Iris pigment epithelial cell (primary cell): ENCODE data around the gene PROSER3.

Source experiments
- DNase-seq: peaks from one replicate; pipeline ENCODE4 v3.0.0-alpha.2; 2011; ENCODE audit warnings: low read depth

Gene PROSER3

DNA sequence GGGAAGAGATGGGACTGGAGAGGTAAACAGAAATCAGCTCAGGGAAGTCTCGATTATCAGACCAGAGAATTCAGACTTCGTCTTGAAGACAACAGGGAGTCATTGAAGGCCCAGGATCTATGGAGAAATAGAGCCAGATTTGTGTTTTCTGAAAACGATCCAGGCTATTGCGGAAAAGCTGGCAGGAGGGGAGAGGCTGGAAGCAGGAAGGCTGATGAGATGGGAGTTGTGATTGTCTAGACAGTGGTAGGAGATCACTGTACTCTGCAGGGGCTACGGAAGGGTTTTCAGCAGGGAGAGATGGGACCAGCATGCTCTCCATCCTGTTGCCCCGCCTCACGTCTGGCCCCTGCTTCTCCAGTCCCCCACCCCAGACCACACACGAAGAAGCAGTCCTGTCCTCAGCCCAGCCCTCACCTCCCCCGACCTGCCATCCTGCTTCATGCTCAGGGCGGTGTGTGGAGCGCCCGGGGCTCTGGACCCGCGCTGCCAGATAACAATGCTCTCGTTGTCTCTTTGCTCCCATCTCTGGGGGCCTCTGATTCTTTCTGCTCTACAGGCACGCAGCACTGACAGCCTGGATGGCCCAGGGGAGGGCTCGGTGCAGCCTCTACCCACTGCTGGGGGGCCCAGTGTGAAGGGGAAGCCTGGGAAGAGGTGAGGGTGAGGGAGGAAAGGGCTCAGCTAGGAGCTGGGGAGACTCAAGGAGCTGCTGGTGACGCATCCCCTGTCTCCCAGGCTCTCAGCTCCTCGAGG lies 19.3 kb downstream of the PROSER3 start:
- no peak for DNase-seq

DNA sequence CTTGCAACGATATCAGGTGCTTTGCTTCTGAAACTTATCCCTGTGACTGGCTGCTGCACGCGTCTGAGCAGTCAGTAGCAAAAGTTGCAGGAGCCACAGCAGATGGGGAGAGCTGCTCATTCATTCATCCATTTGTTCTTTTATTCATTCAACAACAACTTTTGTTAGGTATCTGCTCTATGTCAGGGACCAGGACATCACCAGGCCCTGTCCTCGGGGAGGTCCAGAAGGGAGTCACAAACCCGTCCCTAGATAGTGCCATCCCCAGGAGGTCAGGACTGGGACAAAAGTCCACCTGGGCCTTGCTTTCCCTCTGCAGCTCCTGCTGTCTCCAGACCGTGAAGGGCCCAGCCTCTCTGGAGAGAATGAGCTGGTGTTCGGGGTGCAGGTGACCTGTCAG lies 20.0 kb downstream of the PROSER3 start:
- DNase-seq = no peak

DNA sequence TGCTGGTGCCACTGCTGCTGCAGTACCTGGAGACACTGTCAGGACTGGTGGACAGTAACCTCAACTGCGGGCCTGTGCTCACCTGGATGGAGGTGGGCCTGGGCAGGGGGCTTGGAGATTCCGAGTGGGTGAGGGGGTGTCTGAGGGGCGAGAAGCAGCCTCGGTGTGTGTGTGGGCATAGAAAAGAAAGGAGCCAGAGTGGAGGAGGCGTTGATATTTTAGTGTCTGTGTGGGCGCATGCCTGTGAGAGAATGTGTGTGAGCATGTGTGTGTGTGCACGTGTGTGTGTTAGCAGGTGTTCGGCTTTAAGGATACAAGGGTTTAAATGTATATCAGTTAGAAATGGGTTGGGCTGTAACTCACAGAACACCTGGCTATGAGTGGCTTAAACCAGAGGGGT lies 21.1 kb downstream of the PROSER3 start:
- no peak for DNase-seq

DNA sequence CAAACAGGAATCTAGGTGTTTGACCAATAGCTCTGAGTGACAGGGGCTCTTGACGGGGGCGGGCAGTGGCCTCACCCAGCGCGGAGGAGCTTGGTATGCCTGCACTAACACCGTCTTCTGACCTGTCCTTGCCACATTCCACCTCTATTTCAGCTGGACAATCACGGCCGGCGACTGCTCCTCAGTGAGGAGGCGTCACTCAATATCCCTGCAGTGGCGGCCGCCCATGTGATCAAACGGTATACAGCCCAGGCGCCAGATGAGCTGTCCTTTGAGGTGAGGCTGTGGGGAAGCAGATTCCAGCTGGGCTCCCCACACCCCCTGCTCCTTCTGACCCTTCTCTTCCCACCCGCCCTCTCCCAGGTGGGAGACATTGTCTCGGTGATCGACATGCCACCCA lies 22.1 kb downstream of the PROSER3 start:
- no peak for DNase-seq

DNA sequence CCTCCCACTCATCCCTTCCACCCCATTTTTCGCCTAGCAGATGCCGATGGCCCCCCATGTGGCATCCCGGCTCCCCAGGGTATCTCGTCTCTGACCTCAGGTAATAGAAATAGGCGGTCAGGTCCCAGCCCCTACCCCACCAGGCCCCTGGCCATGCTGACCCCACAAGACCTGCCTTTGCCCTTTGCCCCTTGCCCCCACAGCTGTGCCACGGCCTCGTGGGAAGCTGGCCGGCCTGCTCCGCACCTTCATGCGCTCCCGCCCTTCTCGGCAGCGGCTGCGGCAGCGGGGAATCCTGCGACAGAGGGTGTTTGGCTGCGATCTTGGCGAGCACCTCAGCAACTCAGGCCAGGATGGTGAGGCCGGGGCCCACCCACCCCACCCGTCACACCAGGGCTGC lies 22.7 kb downstream of the PROSER3 start:
- DNase-seq = no peak

DNA sequence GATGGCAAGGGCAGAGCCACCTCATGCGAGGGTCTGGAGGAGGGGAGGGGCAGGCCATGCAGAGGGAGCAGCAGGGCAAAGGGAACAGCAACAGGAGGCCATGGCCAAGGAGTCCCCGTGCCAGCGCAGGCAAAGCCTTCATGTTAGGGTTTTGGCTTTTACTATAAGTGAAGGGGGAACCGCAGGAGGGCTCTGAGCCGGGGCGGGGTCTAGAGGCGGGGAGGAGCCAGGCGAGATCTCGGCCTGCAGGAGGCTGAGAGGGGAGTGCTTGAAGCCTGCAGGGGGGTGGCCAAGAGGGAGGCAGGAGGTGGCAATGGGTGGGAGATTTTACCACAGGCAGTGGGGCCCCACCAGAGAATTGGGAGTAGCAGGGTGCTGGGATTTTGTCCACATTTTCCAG lies 23.7 kb downstream of the PROSER3 start:
- no peak for DNase-seq

DNA sequence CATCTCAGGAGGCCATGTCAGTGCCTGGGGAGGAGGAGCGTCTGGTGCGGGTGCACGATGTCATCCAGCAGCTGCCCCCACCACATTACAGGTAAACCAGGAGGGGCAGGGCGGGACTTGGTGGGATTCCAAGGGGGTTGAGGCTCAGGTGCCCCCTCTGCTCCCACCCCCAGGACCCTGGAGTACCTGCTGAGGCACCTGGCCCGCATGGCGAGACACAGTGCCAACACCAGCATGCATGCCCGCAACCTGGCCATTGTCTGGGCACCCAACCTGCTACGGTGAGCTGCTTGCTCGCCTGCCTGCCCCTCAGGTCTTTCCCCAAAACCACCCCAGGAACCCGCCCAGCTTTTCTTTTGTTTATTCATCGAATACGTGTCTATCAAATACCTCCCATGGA lies 24.6 kb downstream of the PROSER3 start:
- no peak for DNase-seq

DNA sequence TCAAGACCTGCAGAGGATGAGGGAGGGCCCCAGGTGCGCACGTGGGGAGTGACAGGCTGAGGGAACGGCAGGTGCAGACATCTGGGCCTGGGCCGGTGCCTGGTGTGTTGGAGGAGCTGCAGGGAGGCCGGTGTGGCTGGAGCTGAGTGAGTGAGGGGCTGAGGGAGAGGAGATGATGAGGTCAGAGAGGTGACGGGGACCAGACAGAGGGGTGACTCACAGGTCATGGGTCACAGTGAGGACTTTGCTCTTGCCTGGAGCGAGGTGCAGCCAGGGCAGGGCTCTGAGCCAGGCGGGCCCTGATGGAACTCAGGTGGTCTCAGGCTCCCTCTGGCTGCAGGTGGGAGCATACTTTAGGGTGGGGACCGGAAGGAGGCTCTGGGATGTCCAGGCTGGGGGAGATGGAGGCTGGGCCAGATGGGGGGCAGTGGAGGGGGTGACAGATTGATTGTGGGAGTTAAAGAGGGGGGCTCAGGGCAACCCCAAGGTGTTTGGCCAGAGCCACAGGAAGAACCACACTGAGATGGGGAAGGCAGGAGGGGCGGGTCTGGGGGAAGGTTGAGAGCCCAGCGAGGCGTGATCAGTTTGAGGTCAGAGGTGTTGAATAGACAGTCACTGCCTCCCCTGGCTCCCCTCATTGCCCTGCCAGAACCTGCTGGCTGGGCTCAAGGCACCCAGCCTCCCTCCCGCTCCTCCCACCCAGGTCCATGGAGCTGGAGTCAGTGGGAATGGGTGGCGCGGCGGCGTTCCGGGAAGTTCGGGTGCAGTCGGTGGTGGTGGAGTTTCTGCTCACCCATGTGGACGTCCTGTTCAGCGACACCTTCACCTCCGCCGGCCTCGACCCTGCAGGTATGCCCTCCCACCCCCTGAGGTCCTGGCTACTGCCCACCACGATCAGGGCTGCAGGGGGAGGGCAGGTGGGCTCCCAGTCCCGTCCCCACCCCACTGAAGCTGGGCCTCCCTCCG lies 25.8 kb downstream of the PROSER3 start:
- DNase-seq = no peak

DNA sequence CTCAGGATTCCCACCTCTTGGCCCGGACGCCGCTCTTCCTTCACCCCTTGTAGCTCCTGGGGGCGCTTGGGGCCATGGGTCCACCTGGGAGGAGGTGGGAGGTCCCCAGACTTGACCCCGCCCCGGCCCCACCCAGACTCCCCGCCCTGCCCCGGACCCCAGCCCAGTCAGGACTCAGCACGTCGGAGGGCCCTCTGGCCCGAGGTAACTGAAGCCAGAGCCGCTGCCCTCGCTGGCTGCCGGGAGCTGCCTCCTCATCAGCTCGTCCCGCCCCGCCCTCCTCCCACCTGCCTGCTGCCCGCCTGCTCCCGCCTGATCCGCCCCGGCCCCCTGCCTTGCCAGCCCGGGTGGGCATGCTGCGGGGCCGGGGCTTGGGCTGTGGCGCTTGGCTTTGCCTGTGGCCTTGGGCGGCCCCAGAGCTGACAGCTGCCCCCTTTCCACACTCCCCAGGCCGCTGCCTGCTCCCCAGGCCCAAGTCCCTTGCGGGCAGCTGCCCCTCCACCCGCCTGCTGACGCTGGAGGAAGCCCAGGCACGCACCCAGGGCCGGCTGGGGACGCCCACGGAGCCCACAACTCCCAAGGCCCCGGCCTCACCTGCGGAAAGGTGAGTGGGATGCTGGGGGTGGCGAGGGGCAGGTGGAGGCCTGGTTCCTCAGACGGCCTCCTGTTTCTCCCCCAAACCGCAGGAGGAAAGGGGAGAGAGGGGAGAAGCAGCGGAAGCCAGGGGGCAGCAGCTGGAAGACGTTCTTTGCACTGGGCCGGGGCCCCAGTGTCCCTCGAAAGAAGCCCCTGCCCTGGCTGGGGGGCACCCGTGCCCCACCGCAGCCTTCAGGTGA lies 26.7 kb downstream of the PROSER3 start:
- no peak for DNase-seq

DNA sequence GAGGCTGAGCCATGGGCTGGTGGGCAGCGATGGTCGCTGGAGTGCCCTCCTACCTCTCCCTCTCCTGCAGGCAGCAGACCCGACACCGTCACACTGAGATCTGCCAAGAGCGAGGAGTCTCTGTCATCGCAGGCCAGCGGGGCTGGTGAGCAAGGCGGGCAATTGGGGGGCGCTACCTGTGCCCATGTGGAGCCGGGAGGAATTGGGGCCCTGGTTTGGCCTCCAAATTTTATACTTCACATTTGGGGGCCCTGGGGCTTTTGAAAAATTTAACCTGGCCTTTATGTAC lies 27.3 kb downstream of the PROSER3 start:
- no peak for DNase-seq

DNA sequence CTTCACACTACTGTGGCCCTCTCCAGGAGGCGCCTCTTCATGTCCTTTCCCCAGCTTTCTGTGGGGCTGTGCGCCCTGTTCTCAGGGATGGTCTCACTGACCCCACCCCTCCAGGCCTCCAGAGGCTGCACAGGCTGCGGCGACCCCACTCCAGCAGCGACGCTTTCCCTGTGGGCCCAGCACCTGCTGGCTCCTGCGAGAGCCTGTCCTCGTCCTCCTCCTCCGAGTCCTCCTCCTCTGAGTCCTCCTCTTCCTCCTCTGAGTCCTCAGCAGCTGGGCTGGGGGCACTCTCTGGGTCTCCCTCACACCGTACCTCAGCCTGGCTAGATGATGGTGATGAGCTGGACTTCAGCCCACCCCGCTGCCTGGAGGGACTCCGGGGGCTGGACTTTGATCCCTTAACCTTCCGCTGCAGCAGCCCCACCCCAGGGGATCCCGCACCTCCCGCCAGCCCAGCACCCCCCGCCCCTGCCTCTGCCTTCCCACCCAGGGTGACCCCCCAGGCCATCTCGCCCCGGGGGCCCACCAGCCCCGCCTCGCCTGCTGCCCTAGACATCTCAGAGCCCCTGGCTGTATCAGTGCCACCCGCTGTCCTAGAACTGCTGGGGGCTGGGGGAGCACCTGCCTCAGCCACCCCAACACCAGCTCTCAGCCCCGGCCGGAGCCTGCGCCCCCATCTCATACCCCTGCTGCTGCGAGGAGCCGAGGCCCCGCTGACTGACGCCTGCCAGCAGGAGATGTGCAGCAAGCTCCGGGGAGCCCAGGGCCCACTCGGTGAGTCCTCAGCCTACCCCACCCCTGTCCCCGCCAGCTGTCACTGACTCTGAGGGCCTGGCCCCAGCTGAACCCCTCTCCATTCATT lies 28.6 kb downstream of the PROSER3 start:
- DNase-seq = no peak

DNA sequence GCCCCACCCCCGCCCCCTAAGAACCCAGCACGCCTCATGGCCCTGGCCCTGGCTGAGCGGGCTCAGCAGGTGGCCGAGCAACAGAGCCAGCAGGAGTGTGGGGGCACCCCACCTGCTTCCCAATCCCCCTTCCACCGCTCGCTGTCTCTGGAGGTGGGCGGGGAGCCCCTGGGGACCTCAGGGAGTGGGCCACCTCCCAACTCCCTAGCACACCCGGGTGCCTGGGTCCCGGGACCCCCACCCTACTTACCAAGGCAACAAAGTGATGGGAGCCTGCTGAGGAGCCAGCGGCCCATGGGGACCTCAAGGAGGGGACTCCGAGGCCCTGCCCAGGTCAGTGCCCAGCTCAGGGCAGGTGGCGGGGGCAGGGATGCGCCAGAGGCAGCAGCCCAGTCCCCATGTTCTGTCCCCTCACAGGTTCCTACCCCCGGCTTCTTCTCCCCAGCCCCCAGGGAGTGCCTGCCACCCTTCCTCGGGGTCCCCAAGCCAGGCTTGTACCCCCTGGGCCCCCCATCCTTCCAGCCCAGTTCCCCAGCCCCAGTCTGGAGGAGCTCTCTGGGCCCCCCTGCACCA lies 29.3 kb downstream of the PROSER3 start:
- DNase-seq = no peak

DNA sequence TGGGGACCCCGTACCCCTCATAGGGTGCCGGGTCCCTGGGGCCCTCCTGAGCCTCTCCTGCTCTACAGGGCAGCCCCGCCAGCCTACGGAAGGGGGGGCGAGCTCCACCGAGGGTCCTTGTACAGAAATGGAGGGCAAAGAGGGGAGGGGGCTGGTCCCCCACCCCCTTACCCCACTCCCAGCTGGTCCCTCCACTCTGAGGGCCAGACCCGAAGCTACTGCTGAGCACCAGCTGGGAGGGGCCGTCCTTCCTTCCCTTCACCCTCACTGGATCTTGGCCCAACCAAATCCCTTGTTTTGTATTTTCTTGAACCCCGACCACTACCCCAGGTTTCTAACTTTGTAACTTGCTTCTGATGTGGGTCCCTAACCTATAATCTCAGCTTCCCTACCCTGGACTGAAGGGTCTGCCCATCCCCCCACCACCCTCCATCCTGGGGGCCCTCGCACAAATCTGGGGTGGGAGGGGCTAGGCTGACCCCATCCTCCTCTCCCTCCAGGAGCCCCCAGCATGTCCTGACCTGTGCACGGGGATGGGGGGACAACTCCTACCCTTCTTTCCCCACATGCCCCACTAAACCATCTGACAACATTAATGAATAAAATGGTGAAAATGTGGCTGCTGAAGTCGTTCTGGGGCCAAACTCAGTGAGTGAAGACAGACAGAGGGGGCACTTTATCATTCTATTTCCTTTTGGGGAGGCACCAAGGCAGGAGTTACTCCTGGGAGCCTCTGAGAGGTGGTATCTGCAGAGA lies 30.4 kb downstream of the PROSER3 start:
- no peak for DNase-seq

DNA sequence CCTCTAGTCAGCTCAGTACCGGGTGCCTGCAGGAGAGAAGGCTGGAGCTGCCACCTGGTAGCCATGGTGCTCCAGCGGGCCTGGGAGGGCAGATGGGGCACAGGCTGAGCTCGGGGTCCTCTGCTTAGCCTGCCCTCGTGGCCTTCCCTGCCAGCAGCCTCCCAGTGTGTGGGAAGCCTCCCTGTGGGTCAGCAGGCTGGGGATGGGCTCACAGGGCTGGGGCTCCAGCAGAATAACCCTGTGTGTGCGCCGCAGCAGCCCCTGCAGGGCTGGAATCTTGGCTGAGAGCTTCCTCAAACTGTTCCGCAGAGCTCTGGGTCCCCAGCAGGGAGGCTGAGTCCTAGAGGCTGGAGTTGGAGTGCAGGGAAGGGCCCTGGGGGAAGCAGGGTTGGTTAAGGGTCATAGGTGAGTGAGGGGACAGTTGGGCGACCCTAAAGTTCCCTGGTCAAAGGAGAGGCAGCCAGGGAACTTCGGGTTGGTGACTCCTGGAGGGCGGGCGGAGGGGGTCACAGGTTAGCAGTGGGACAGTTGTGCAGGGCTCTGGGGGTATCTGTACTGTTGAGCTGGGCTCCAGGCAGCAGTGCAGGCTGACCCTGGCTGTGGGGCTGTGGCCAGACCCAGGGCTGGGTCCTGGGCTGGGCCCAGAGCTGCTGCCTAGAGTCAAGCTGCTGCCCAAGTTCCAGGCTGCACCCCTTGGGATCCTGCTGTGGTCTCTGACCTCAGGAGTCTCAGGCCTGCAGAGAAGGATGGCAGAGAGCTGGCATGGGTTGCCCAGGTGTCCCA lies 31.4 kb downstream of the PROSER3 start:
- no peak for DNase-seq

DNA sequence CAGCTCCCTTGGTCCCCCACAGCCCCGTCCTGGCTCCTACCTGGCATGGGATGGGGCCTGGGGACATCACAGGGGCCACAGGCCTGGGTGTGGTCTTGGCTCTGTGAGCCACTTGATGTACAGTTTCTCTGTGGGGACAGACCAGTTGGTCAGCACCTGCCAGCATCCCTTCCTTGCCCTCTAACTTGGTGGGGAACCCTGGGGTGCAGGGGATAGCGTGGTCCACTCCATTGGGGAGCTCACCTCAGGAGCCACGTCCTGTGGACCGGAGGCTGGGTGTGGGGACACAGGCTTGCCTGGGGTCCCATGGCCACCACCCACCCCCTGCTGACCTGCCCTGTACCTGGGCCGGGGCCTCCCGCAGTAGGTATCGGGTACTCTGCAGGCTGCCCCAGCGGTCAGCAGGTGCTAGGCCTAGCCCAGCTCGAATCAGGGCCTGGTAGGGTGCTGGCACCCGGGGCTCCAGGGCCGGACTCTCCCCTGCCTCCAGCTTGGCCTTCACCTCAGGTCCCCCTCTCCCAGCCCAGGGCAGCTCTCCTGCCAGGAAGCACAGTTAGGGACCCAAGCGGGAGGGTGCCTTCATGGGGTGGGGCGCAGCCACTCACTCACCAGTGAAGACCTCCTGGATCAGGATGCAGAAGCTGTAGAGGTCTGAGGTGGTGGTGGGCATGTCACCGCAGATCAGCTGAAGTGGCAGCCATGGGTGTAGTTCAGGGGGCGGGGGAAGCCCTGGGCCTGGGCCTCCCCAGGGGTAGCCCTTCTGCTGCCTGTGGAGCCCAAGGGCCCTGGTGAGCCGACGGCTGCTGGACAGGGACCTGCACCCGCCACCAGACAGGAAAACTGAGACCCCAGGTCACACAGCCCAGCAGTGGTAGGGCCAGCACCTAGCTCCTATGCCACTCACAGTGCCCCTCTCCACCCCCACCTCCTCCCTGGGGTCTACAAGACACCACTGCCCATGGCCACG lies 32.3 kb downstream of the PROSER3 start:
- DNase-seq = no peak

DNA sequence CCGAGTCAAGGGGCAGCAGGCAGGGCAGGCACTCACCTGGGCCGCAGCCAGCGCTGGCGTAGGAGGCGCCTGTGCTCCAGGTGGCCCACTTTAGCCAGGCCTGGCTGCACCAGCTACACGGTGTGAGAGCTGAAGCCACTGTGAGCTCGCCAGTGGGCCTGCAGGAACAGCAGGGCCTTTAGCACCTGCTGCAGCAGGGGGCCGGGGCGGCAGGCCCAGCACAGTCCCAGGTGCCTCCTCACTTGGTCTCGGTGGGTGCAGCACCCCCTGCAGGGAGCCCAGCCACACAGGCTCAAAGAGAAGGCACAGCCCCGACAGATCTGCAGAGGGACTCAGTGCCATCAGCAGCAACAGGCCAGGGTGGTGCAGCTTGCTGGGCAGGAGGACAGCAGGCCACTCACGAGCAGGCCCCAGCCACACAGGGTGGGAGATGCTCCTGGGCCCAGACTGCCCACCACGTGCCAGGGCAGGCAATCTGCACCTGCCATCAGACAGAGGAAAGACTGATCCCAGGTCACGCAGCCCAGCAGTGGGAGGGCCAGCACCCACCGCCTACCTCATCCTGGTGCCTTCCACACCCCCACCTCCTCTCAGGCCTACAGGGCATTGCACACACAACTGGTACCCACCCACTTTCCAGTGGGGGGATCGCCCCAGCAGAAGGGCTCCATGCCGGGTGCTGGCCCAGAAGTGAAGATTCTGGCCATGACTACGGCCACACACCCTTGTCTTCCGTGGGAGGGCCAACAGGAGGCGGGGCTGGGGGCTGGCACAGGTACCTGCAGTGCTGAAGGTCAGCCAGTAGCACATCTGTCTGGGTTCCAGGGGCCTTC lies 33.2 kb downstream of the PROSER3 start:
- DNase-seq = no peak

DNA sequence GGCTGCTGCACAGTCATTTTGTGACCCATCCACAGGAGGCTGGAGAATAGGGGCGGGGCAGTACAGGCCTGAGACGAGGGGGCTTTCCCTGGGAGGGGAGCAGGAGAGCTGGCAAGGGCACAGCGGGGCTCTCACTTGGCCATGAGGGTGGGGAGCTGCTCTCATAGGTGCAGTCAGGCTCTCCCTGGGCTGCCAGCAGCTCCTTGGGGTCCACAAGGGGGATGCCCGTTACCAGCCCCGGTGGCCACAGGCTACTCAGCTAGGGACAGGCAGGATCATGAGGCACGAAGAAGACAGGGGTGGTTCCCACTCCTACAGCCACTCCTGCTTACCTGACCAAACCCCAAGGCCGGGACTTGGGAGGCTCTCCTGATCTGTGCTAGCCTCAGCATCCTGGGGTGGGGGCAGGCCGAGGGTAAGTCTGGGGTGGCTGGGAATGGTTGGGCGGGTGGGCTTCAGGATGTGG lies 33.9 kb downstream of the PROSER3 start:
- no peak for DNase-seq
